ENCODE data around the gene NRN1L.

Gene NRN1L

DNA sequence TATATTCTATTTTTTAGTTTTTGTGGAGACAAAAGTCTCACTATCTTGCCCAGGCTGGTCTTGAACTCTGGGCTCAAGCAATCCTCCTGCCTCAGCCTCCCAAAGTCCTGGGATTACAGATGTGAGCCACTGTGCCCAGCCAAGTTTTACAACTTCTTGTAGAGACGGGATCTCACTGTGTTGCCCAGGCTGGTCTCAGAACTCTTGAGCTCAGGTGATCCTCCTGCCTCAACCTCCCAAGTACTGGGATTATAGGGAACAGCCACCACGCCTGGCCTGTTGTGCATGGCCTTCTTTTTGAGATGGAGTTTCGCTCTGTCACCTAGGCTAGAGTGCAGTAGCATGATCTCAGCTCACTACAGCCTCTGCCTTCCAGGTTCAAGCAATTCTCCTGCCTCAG is 31.0 kb upstream of the NRN1L start:
- H3K36me3 ChIP-seq (ENCODE audit: low read depth), result peaks cover 43% of the 10 kb centered on the region
- peaks cover 18% of the 10 kb centered on the region for H3K4me1 ChIP-seq (ENCODE audit: insufficient read depth, poor library complexity, severe bottlenecking)
- no peak overlapping the region for H3K27ac ChIP-seq (ENCODE audit: poor library complexity, severe bottlenecking)
- H3K4me3 ChIP-seq (ENCODE audit: severe bottlenecking), result no peak overlapping the region
- DNase-seq (ENCODE audit: low spot score) (no peak), ATAC-seq (ENCODE audit: low read depth) (no peak)
- no peaks in the 10 kb centered on the region for H3K9me3 ChIP-seq (ENCODE audit: severe bottlenecking)
- TF ChIP-seq, protein P1, sequence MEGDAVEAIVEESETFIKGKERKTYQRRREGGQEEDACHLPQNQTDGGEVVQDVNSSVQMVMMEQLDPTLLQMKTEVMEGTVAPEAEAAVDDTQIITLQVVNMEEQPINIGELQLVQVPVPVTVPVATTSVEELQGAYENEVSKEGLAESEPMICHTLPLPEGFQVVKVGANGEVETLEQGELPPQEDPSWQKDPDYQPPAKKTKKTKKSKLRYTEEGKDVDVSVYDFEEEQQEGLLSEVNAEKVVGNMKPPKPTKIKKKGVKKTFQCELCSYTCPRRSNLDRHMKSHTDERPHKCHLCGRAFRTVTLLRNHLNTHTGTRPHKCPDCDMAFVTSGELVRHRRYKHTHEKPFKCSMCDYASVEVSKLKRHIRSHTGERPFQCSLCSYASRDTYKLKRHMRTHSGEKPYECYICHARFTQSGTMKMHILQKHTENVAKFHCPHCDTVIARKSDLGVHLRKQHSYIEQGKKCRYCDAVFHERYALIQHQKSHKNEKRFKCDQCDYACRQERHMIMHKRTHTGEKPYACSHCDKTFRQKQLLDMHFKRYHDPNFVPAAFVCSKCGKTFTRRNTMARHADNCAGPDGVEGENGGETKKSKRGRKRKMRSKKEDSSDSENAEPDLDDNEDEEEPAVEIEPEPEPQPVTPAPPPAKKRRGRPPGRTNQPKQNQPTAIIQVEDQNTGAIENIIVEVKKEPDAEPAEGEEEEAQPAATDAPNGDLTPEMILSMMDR (IDR thresholded peaks at IDR 0.05; ENCODE audit: poor library complexity, severe bottlenecking), result no peak
- no peaks in the 10 kb centered on the region for H3K27me3 ChIP-seq (ENCODE audit: insufficient read depth, poor library complexity, severe bottlenecking)

DNA sequence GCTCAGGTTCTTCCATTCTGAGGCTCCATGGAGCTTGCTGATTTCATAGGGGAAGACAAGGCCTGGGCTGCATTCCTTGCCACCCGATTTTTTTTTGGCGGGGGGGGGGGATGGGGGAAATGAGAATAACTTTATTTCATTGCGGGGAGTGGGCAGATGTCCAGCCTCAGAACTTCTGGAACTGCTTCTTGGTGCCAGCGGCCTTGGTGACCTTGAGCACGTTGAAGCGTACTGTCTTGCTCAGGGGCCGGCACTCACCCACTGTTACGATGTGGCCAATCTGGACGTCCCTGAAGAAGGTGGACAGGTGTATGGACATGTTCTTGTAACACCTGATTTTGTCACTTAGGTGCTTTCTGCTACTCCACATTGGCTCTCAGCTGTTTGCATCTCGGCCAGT is 28.9 kb upstream of the NRN1L start:
- no peaks in the 10 kb centered on the region for H3K9me3 ChIP-seq (ENCODE audit: severe bottlenecking)
- DNase-seq (ENCODE audit: low spot score) (no peak), ATAC-seq (ENCODE audit: low read depth) (no peak)
- TF ChIP-seq, protein P1 (IDR thresholded peaks at IDR 0.05; ENCODE audit: poor library complexity, severe bottlenecking), result no peak
- no peak overlapping the region for H3K27ac ChIP-seq (ENCODE audit: poor library complexity, severe bottlenecking)
- H3K36me3 ChIP-seq (ENCODE audit: low read depth), result peaks cover 41% of the 10 kb centered on the region
- no peaks in the 10 kb centered on the region for H3K27me3 ChIP-seq (ENCODE audit: insufficient read depth, poor library complexity, severe bottlenecking)
- no peak overlapping the region for H3K4me3 ChIP-seq (ENCODE audit: severe bottlenecking)
- H3K4me1 ChIP-seq (ENCODE audit: insufficient read depth, poor library complexity, severe bottlenecking), result peaks cover 26% of the 10 kb centered on the region

DNA sequence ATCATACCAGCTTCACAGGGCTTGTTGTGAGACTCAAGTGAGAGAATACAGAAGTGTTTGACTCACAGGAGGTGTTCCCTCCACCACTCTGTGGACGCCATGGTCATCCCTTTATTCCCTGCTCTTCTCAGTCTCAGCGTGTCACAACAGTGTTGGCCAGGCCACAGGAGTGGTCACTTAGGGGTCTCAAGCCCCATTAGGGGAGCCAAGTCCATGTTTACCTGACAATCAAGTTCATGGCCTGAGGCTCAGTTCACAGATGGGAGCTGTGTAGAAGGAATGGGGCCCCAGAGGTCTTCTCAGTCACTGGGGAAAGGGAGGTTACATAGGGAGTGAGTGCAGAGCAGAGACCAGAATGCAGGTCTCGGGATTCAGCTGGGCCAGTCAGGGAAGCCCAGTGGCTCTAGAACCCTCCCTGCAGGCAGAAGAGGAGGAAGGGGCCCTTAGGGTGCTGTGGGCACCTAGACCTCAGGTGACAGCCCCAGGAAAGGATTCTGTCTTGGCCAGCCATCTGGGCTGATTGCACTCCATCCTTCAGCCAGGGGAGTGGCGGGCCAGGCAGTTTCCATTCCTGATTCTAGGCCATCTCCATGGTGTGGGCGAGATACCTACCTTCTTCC is 27.6 kb upstream of the NRN1L start:
- no peak overlapping the region for H3K4me3 ChIP-seq (ENCODE audit: severe bottlenecking)
- peaks cover 41% of the 10 kb centered on the region for H3K36me3 ChIP-seq (ENCODE audit: low read depth)
- DNase-seq (ENCODE audit: low spot score) (no peak), ATAC-seq (ENCODE audit: low read depth) (peak; percentile 9; the same call in 2 of the 3 replicates)
- H3K27ac ChIP-seq (ENCODE audit: poor library complexity, severe bottlenecking), result peak overlapping the region; percentile 26
- no peaks in the 10 kb centered on the region for H3K27me3 ChIP-seq (ENCODE audit: insufficient read depth, poor library complexity, severe bottlenecking)
- H3K4me1 ChIP-seq (ENCODE audit: insufficient read depth, poor library complexity, severe bottlenecking), result peaks cover 30% of the 10 kb centered on the region
- H3K9me3 ChIP-seq (ENCODE audit: severe bottlenecking), result no peaks in the 10 kb centered on the region
- TF ChIP-seq, protein P1 (IDR thresholded peaks at IDR 0.05; ENCODE audit: poor library complexity, severe bottlenecking), result no peak

DNA sequence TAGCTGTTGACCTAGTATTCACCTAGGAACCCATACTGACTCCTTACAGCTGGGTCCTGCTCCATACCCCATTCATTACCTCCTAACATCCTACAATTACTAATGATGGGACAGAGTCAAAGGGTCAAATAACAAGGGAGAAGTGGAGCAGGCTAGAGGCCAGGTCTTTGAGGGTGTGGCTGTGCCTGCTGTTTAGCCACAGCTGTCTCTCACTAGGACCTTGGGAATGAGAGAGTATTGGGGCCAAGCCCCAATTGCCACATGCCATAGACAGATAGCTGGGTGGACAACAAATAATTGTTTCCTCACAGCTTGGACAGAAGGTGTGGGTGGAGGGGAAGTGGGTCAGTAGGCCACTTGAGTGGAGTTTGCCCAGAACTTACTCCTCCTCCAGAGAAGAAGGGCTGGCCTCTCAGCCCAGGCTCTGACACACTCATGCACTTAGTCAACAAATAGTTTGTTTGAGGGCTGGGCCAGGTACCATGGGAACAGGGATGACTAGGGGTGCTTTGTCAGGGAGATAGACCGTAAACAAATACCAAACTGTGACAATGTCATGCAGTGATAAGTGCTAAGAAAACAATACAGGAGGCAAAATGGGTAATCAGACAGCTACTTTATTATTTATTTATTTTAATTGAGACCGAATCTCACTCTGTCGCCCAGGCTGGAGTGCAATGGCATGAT is 27.0 kb upstream of the NRN1L start:
- H3K27ac ChIP-seq (ENCODE audit: poor library complexity, severe bottlenecking), result peak overlapping the region; percentile 26
- no peaks in the 10 kb centered on the region for H3K9me3 ChIP-seq (ENCODE audit: severe bottlenecking)
- H3K4me1 ChIP-seq (ENCODE audit: insufficient read depth, poor library complexity, severe bottlenecking), result peaks cover 30% of the 10 kb centered on the region
- DNase-seq (ENCODE audit: low spot score) (peak; percentile 80), ATAC-seq (ENCODE audit: low read depth) (peak; percentile 98)
- H3K4me3 ChIP-seq (ENCODE audit: severe bottlenecking), result no peak overlapping the region
- H3K36me3 ChIP-seq (ENCODE audit: low read depth), result peaks cover 35% of the 10 kb centered on the region
- no peaks in the 10 kb centered on the region for H3K27me3 ChIP-seq (ENCODE audit: insufficient read depth, poor library complexity, severe bottlenecking)
- TF ChIP-seq, protein P1 (IDR thresholded peaks at IDR 0.05; ENCODE audit: poor library complexity, severe bottlenecking), result no peak

DNA sequence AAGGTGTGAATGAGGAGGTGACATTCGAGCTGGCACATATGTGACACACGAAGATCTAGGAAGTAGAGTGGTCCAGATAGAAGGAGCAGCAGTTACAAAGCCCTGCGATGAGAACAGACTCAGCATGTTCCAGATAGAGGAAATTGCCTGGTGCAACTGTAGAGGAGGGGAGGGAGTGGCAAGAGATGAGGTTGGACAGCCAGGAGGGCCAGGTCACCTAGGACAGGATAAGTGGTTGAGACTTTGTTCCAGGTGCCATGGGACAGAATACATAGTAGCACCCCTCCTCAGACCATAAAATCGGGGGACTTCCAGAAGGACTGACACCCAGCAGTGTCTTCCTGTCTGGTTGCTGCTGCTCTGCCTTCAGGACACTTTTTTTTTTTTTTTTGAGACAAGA is 26.2 kb upstream of the NRN1L start:
- DNase-seq (ENCODE audit: low spot score) (no peak), ATAC-seq (ENCODE audit: low read depth) (no peak)
- H3K27me3 ChIP-seq (ENCODE audit: insufficient read depth, poor library complexity, severe bottlenecking), result no peaks in the 10 kb centered on the region
- H3K4me1 ChIP-seq (ENCODE audit: insufficient read depth, poor library complexity, severe bottlenecking), result peaks cover 30% of the 10 kb centered on the region
- TF ChIP-seq, protein P1 (IDR thresholded peaks at IDR 0.05; ENCODE audit: poor library complexity, severe bottlenecking), result no peak
- H3K9me3 ChIP-seq (ENCODE audit: severe bottlenecking), result no peaks in the 10 kb centered on the region
- no peak overlapping the region for H3K4me3 ChIP-seq (ENCODE audit: severe bottlenecking)
- H3K36me3 ChIP-seq (ENCODE audit: low read depth), result peaks cover 27% of the 10 kb centered on the region
- no peak overlapping the region for H3K27ac ChIP-seq (ENCODE audit: poor library complexity, severe bottlenecking)
